Keratinocyte (primary cell): Measurements from ENCODE around the gene LRRC3C. TPM values are rescaled to one million over a fixed set of nuclear protein-coding genes. Genes with fewer than 3 reads are reported as not detected.

Experiments used
- DNase-seq: peaks from one replicate; pipeline ENCODE4 v3.0.0-alpha.2; 2011; ENCODE audit warnings: low read depth, missing footprints, low spot score
- FAIRE-seq: peaks from 2 replicates; lab custom pipeline; 2011; peaks lifted over from hg19 to GRCh38; lab: Jason Lieb, UNC
- H2AFZ ChIP-seq: 2 replicates; pipeline ENCODE4 v1.6.0; 2012; ENCODE audit warnings: low read length, control low read depth, inconsistent platforms; ENCODE audit not compliant: control insufficient read depth
- H3K27ac ChIP-seq: 2 replicates; pipeline ENCODE4 v1.5.1; 2011; ENCODE audit warnings: low read length; ENCODE audit not compliant: control insufficient read depth, insufficient read depth
- H3K27me3 ChIP-seq: 3 replicates; pipeline ENCODE4 v1.6.0; 2011; ENCODE audit warnings: low read length; ENCODE audit not compliant: control insufficient read depth, insufficient read depth; ENCODE audit errors: extremely low read depth
- H3K36me3 ChIP-seq, 2 experiments: 2 replicates in 1 of 2; 3 replicates in 1 of 2; pipeline ENCODE4 v1.5.1; 2011; ENCODE audit warnings: low read length in 2 of 2, mild to moderate bottlenecking in 1 of 2; ENCODE audit not compliant: control insufficient read depth in 2 of 2, insufficient read depth in 2 of 2; ENCODE audit errors: extremely low read depth in 1 of 2
- H3K4me1 ChIP-seq: 3 replicates; pipeline ENCODE4 v1.5.1; 2011; ENCODE audit warnings: low read length; ENCODE audit not compliant: control insufficient read depth, insufficient read depth; ENCODE audit errors: extremely low read depth
- H3K4me2 ChIP-seq: 3 replicates; pipeline ENCODE4 v1.6.0; 2011; ENCODE audit warnings: low read depth, low read length; ENCODE audit not compliant: control insufficient read depth, insufficient read depth; ENCODE audit errors: extremely low read depth
- H3K4me3 ChIP-seq, 3 experiments: fragments of 200-600 bp in 1 of 3; sonication (generic) in 1 of 3; 2 replicates in 2 of 3; 3 replicates in 1 of 3; pipeline ENCODE4 v1.5.1; 2011 to 2016; ENCODE audit warnings: low read length in 3 of 3, mild to moderate bottlenecking in 3 of 3, control low read depth in 2 of 3, inconsistent platforms in 1 of 3, low read depth in 1 of 3, mixed read lengths in 1 of 3, mixed run types in 1 of 3, moderate library complexity in 1 of 3; ENCODE audit not compliant: control insufficient read depth in 2 of 3, insufficient read depth in 2 of 3; ENCODE audit errors: extremely low read depth in 1 of 3
- H3K79me2 ChIP-seq: 2 replicates; pipeline ENCODE4 v1.6.0; 2012; ENCODE audit warnings: low read length; ENCODE audit not compliant: control insufficient read depth, insufficient read depth
- H3K9ac ChIP-seq: 3 replicates; pipeline ENCODE4 v1.6.0; 2011; ENCODE audit warnings: low read length; ENCODE audit not compliant: control insufficient read depth, insufficient read depth; ENCODE audit errors: extremely low read depth
- H3K9me1 ChIP-seq: 3 replicates; pipeline ENCODE4 v1.6.0; 2011; ENCODE audit warnings: low read length; ENCODE audit not compliant: control insufficient read depth, insufficient read depth; ENCODE audit errors: extremely low read depth
- H3K9me3 ChIP-seq: 2 replicates; pipeline ENCODE4 v1.5.1; 2012; ENCODE audit warnings: low read depth, low read length; ENCODE audit not compliant: control insufficient read depth
- H4K20me1 ChIP-seq: 3 replicates; pipeline ENCODE4 v1.6.0; 2011; ENCODE audit warnings: low read length; ENCODE audit not compliant: control insufficient read depth, insufficient read depth; ENCODE audit errors: extremely low read depth
- EZH2 ChIP-seq: IDR thresholded peaks from one replicate; pipeline ENCODE4 v1.6.1; 2012; ENCODE audit warnings: inconsistent platforms, mild to moderate bottlenecking, low read length, moderate library complexity
- dilution Hi-C: fragments of 300-500 bp; cut with MboI; formaldehyde crosslinking; loops from one replicate; pipeline ENCODE4 v1.7.0; 2020; ENCODE audit warnings: low sequenced_read_pairs; ENCODE audit not compliant: extremely low pct_ligation_motif_present
- polyA plus RNA-seq, 5 experiments: library from polyadenylated mRNA; depleted of rRNA in 3 of 5; stranded (reverse) in 3 of 5; stranded (forward) in 1 of 5; unstranded in 1 of 5; fragments of >200 nt; gene quantifications; 1 replicate in 1 of 5; 2 replicates in 3 of 5; 3 replicates in 1 of 5; pipeline versions ENCODE4 v1.2.1 to v1.2.3, GENCODE V29; 2011 to 2012; ENCODE audit warnings: missing spikeins in 2 of 5, low read depth in 1 of 5, low replicate concordance in 1 of 5
- TF ChIP-seq, protein P1 (sequence below), 3 experiments: IDR thresholded peaks in 1 of 3; conservative IDR thresholded peaks in 1 of 3; optimal IDR thresholded peaks in 1 of 3; 2 replicates in 2 of 3; 3 replicates in 1 of 3; pipeline versions ENCODE3 to v1.5.1; 2011; ENCODE audit warnings: low read length in 3 of 3, mild to moderate bottlenecking in 3 of 3, moderate library complexity in 2 of 3, control low read depth in 1 of 3, inconsistent platforms in 1 of 3; ENCODE audit not compliant: insufficient read depth in 2 of 3; ENCODE audit errors: extremely low read depth in 1 of 3

Gene LRRC3C
- polyA plus RNA-seq, 1 donor (not counting 4 experiments of a cell fraction or from before 2014, with no cell fraction given) = not detected

DNA sequence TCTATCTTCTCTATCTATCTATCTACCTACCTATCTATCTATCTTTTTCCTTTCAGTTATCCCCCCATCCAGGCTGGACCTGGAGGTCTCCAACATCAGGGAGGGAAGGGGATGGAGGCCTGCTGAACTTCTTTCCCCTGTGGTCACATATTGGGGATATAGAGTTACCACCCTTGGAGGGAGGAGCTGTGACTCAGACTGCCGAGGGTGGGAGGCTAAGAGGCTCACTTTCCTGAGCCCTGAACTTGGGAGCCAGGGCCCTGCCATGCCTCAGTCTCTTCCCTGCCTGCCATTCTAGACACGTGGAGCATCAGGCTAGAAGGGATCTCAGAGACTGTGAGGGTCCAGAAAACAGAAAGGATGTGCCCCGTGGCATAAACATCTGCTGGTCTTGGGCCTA is 8.4 kb downstream of the LRRC3C start:
- H3K4me2 ChIP-seq = no peak overlapping the region
- no peak overlapping the region for H2AFZ ChIP-seq
- FAIRE-seq = no peak
- H4K20me1 ChIP-seq = no peaks in the 10 kb centered on the region
- H3K4me1 ChIP-seq = peaks cover 8% of the 10 kb centered on the region
- H3K36me3 ChIP-seq = no peaks in the 10 kb centered on the region
- no peaks in the 10 kb centered on the region for H3K27me3 ChIP-seq
- dilution Hi-C loops = no loop called here
- H3K79me2 ChIP-seq = no peaks in the 10 kb centered on the region
- TF ChIP-seq EZH2 = no peak
- TF ChIP-seq, protein P1, sequence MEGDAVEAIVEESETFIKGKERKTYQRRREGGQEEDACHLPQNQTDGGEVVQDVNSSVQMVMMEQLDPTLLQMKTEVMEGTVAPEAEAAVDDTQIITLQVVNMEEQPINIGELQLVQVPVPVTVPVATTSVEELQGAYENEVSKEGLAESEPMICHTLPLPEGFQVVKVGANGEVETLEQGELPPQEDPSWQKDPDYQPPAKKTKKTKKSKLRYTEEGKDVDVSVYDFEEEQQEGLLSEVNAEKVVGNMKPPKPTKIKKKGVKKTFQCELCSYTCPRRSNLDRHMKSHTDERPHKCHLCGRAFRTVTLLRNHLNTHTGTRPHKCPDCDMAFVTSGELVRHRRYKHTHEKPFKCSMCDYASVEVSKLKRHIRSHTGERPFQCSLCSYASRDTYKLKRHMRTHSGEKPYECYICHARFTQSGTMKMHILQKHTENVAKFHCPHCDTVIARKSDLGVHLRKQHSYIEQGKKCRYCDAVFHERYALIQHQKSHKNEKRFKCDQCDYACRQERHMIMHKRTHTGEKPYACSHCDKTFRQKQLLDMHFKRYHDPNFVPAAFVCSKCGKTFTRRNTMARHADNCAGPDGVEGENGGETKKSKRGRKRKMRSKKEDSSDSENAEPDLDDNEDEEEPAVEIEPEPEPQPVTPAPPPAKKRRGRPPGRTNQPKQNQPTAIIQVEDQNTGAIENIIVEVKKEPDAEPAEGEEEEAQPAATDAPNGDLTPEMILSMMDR (optimal IDR thresholded peaks at IDR 0.05 in 1 of 3, IDR thresholded peaks at IDR 0.05 in 1 of 3, conservative IDR thresholded peaks at IDR 0.05 in 1 of 3; ENCODE audit: extremely low read depth in 1 of 3, insufficient read depth in 2 of 3, low read length in 3 of 3) = no peak
- H3K9ac ChIP-seq = no peak overlapping the region
- H3K9me3 ChIP-seq = no peaks in the 10 kb centered on the region
- H3K9me1 ChIP-seq = no peaks in the 10 kb centered on the region
- no peak for DNase-seq
- no peak overlapping the region for H3K27ac ChIP-seq
- H3K4me3 ChIP-seq = no peak overlapping the region

DNA sequence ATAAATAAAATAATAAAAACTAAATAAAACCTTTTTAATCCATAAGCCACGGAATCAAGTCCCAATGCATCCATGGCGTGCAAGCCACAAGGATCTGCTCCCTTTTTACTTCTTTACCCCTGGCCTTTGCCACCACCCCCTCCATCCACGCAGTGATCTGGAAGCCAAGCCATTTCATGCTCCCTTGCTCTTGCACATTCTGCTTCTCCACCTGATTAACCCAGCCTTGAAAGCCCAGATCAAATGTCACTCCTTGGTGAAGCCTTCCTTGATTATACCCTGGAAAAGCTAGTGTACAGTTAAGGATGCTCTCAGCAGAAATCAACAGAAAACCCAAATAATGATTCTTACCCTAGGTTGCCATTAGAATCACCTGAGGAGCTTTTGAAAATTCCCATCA is 9.9 kb downstream of the LRRC3C start:
- Histone ChIP-seq H2AFZ (no peak overlapping the region), H4K20me1 (no peaks in the 10 kb centered on the region), H3K27me3 (peaks cover under 1% of the 10 kb centered on the region), H3K27ac (no peak overlapping the region), H3K4me1 (peaks cover 8% of the 10 kb centered on the region), H3K9me3 (no peaks in the 10 kb centered on the region), H3K9ac (no peak overlapping the region), H3K79me2 (no peaks in the 10 kb centered on the region), H3K9me1 (no peaks in the 10 kb centered on the region), H3K36me3 (no peaks in the 10 kb centered on the region), H3K4me3 (no peak overlapping the region), H3K4me2 (no peak overlapping the region)
- no peak for TF ChIP-seq EZH2
- TF ChIP-seq, protein P1 (optimal IDR thresholded peaks at IDR 0.05 in 1 of 3, IDR thresholded peaks at IDR 0.05 in 1 of 3, conservative IDR thresholded peaks at IDR 0.05 in 1 of 3; ENCODE audit: extremely low read depth in 1 of 3, insufficient read depth in 2 of 3, low read length in 3 of 3) = no peak
- dilution Hi-C loops = no loop called here
- DNase-seq = no peak
- no peak for FAIRE-seq
